Fibroblast of skin of abdomen (primary cell): ENCODE results near the gene SPIRE1.
"Not testable (repeated sequence)": the region's sequence is repeated elsewhere in the genome, so short reads cannot be mapped to it uniquely, and the experiment has no call there.

Source experiments
- DNase-seq: peaks from one replicate; pipeline ENCODE4 v3.0.0-alpha.2; 2013

Gene SPIRE1

GRCh38 chr18:12410747-12411146 lies 247.2 kb downstream of the SPIRE1 start:
- DNase-seq = not testable (repeated sequence)

- DNase-seq = no peak
These were observed 247.8 kb downstream of the SPIRE1 start for GRCh38 chr18:12410081-12410481.

- DNase-seq = peak; percentile 42
These were observed 248.4 kb downstream of the SPIRE1 start for GRCh38 chr18:12409469-12409868.

- no peak for DNase-seq
These were observed 249.5 kb downstream of the SPIRE1 start for GRCh38 chr18:12408247-12408869.

- no peak for DNase-seq
These were observed 251.4 kb downstream of the SPIRE1 start for GRCh38 chr18:12406371-12407111.

GRCh38 chr18:12405066-12405465 lies 252.8 kb downstream of the SPIRE1 start:
- DNase-seq = no peak

- peak; percentile 92 for DNase-seq
These were observed 254.1 kb downstream of the SPIRE1 start for GRCh38 chr18:12403601-12404506.

GRCh38 chr18:12401881-12402280 lies 256.0 kb downstream of the SPIRE1 start:
- DNase-seq = no peak

- no peak for DNase-seq
These were observed 258.7 kb downstream of the SPIRE1 start for GRCh38 chr18:12399231-12399630.

GRCh38 chr18:12398625-12399024 lies 259.3 kb downstream of the SPIRE1 start:
- no peak for DNase-seq

GRCh38 chr18:12397793-12398192 lies 260.1 kb downstream of the SPIRE1 start:
- no peak for DNase-seq

- no peak for DNase-seq
These were observed 260.7 kb downstream of the SPIRE1 start for GRCh38 chr18:12397254-12397653.
